GM18870 (cell line): ENCODE data around the gene MTA2.

Experiments used
- ATAC-seq: cut with Tn5 transposase; IDR thresholded peaks from one replicate; pipeline ENCODE4 v1.9.1; 2021; ENCODE audit warnings: moderate library complexity; ENCODE audit not compliant: unreplicated experiment

MTA2 gene

DNA sequence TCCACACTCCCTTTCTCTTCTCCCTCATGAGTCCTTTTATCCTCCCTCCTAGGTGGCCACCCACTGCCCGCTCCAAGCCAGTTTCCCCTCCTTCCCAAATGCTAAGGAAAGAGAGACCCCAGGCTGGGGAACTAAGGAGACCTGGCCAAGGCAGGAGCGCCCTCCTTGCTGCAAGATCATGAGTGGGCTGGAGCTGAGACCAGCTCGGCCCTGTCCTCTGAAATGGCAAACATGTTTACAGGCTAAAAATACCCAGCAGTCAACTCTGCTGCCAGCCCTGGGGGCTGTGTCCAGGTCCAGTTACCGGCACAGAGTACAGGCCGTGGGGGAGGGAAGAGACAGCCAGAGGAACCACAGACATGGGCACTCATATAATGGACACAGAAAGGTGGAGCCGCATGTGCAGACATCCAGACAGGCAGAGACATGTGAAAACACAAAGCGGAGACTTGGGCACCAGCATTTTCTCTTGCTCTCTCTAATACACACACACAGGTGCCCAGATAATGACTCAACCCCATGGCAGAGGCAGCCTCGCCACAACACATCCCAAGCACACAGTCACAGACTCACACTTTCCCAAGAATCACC is 53.9 kb downstream of the MTA2 start:
- no peak for ATAC-seq

DNA sequence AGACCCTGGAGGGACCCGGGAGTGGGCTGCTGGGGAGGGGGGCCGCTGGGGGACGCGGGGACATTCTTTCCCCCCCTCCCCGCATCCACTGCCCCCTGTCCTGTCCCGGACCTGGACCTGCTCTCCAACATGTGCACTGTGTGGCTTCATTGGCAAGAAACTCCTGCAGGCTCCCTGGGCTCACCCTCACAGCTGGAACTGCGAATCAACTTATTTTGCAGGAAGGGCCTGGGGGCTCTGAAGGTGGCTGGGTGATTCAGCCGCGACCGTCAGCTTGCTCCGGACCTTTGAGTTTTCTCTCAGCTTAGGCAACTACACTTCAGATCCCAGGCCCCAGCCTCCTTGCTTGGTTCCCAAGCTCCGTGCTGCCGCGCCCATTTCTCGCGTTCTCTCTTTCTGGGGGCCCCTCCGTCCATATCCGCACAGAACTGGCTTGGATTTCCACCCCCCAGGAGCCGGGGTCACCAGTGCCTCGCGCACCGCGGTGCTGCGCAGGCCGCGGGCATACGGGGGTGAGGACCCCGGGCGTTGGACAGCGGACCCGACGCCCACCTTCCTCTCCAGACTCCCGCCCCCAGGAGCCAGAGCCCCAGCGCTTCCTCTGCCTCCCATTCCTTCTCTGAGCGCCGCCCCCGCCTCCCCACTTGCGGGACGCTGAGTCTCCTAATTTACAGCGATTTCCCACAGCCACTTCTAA is 54.6 kb downstream of the MTA2 start:
- ATAC-seq = no peak

DNA sequence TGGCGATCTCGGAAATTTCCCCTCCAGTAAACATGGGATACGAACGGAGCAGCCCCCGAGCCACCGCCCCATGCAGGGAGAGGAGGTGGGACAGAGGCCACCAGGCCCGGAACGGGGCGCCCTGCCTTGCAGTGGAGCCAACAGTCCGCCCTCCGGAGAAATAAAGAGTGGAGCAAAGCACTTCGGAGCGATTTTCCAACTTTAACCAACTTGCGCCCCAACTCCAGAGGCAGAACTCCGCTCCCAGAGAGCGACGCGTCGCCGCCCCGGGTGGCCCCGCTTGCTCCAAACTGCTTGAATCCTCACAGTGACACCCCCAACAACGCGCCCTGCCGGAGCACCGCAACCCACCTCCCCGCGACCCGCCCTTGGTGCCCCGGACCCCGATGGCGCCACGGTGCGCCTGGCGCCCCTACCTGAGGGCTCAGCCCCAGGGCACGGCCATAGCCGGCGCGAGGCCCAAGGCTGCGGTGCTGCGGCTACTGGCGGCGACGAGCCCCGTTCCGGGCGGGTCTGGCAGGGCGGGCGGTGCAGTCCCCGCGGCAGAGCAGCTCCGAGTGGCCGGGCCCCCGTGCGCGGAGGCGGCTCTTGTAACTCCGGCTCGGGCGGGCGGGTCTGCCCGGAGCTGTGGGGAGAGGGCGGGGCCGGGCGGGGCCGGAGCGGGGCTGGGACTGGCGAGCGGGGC is 55.3 kb downstream of the MTA2 start, which contains the start of gene AHNAK:
TSS of gene AHNAK (minus strand) at position 563 of the 685 bp plus-strand sequence. CDS start 10,708 bp downstream, outside the sequence.
- no peak for ATAC-seq

DNA sequence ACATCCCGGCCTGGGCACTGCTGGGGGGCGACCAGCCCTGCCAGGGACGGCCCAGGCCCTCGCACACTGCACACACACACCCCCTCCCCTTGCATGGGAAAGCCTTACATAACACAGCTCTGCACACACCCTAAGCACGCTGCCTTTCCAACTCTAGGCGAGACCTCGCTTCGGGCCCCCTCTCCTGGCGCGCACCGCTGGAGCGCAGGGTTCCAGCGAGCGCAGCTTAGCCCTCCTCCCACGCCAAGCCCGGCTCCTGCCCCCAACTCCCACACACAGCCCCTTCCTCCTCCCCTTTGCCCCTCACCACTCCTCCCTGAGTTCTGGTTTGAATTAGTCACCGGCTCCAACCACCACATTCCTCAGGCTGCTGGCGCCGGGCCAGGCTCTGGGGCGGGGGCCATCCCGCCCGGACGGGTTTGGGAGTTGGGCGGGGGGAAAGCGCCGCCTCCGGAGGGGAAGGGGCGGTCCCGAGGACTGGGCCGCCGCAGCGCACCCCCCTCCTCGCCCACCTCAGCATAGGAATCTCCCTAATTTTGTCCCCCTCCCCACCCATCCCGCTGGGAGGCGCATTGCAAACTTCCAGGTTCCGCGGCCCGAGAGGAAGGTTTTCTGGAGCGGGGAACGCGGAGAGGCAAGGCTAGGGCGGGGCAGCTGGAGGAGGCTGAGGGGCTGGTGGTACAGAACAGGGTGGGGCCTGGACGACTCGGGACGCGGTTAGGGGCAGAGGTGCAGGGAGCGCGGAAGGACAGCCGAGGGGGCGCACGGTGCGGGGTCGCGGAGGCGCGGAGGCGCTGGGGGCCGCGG is 56.0 kb downstream of the MTA2 start:
- ATAC-seq = no peak

DNA sequence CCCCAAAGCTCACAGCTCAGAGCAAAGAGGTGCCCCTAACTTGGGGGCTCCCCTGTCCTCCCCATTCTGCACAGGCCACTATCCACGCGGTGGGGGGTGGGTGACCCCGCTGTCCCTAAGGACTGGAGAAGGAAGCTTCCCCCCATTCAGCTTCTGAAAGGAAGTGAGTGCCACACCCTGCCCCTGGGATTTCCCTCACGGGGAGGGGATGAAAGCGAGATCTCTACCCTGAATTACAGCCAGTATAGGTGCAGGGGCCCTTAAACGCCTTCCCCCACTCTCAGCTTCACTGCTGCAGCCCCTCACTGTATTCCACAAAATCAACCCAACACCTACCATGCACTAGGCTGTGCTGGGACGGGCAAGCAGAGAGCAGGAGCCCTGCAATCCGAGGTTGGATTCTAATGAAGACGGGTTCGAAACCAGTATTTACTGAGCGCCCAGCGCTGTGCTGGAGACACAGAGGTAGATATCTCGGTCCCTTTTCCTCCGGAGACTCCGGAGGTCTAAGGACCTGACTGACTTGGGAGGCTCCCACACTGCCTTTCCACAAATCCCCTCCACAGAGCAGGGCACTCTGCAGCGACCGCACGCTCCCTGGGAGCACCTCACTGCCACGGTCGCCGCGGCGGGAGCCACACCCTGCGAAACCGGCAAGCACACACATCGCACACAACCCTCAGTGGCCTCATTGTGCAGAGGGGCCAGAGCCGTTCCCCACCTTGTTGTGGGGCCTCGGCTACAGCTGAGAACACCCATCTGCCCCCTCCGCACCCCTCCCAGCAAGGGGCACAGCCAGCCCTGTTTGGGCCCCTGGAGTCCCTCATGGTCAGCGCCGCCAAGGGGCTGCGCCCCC is 56.9 kb downstream of the MTA2 start:
- no peak for ATAC-seq

DNA sequence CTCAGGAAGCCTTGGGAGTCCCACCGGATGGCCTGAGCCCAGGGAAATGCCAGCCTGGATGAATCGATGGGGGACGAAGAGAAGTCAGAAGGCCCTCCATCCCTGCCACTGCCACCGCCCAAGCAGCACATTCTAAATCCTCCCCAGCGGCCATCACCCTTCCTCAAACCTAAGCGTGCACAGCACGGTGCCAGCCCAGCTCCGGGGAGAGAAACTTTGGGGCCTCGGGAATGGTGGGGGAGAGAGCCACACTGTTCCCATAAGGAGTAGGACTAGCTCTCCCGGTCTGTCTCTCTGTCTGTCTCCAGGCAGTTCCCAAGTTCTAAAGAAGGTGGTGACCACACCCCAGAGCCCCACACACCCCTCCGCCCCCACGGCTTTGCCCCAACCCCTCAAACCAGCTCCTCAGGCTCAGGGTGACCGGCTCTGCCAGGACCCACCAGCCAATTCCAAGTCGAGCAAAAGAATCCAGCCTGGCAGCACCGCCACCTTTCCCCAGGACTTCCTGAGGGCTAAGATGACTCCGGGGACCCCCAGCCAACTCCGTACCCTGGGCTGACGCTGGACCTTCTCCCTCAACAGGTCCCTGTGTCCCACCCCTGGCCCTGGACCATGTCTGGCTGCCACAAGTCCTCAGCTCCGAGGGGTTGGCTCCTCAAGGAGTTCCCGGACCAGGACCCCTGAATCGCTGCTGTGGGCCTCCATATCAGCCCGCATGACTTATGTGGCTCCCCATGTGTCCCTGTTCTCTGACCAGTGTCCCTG is 57.8 kb downstream of the MTA2 start:
- no peak for ATAC-seq
